HG02759 (cell line): ENCODE results near the gene MCM3AP.
"Not testable (repeated sequence)": the region's sequence is repeated elsewhere in the genome, so short reads cannot be mapped to it uniquely, and the experiment has no call there.

Experiments used
- ATAC-seq: cut with Tn5 transposase; IDR thresholded peaks from one replicate; pipeline ENCODE4 v1.9.1; 2021; ENCODE audit warnings: mild to moderate bottlenecking, moderate library complexity; ENCODE audit not compliant: unreplicated experiment

The MCM3AP gene

GRCh38 chr21:46245213-46245915 lies 40.0 kb downstream of the MCM3AP start:
- no peak for ATAC-seq

GRCh38 chr21:46244602-46245001 lies 40.8 kb downstream of the MCM3AP start:
- ATAC-seq, result no peak

DNA sequence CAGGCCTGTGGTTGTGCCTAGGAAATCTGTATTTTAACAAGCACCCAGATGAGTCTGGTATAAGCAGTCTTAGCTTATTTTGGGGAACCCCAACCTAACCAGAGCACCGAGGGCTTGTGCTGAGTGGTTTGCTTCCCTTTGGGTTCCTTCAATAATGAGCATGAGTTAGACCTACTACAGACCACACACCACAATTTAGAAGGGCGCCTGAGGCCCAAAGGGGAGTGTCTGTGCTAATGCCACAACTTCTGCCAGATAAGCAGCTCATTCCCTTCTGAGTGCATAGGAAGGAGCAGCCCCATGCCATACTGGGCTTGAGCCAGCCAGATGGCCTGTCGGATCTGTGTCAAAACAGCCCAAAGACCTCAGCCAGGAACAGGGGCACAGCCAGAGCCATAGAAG lies 41.5 kb downstream of the MCM3AP start:
- no peak for ATAC-seq

- no peak for ATAC-seq
Measured at GRCh38 chr21:46243325-46243724, 42.1 kb downstream of the MCM3AP start.

DNA sequence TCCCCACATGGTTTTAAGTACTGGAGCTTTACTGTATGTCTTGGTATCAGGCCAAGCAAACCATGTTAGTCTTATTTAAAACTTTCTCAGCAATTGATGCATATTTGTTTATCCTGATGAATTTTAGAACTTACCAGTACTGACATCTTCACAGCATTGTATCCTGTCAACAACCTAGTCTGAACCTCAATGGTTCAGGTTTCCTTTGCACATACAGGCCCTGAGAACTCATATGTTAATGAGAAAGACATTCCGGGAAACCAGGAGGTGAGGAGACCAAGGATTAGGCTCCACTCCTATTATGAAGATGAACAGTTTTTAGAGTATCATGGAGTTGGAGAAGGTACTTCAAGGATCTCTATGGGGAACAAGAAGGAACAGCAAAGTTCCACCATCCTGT lies 43.8 kb downstream of the MCM3AP start:
- not testable (repeated sequence) for ATAC-seq

- no peak for ATAC-seq
Measured at GRCh38 chr21:46239817-46240325, 45.5 kb downstream of the MCM3AP start.

GRCh38 chr21:46237474-46237873 lies 47.9 kb downstream of the MCM3AP start:
- ATAC-seq, result no peak

GRCh38 chr21:46234436-46234950 lies 50.9 kb downstream of the MCM3AP start:
- ATAC-seq, result no peak

DNA sequence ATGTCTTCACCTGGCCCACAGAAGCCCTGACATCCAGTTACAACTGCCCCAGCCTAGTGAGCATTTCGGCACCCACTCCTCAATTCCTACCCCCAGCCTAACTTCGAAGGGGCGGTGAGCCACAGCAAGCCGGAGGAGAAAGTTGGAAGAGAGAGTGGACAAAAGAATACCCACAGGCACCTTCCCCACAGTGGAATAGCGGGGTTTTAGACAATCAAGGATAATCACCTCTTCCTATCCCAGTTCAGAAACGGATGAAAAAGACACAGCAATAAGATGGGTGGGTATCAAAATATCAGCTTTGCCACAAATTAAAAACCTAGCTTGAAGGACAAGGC lies 55.5 kb downstream of the MCM3AP start:
- ATAC-seq, result no peak

- ATAC-seq, result peak; percentile 23
Measured at GRCh38 chr21:46229133-46229922, 56.1 kb downstream of the MCM3AP start.

DNA sequence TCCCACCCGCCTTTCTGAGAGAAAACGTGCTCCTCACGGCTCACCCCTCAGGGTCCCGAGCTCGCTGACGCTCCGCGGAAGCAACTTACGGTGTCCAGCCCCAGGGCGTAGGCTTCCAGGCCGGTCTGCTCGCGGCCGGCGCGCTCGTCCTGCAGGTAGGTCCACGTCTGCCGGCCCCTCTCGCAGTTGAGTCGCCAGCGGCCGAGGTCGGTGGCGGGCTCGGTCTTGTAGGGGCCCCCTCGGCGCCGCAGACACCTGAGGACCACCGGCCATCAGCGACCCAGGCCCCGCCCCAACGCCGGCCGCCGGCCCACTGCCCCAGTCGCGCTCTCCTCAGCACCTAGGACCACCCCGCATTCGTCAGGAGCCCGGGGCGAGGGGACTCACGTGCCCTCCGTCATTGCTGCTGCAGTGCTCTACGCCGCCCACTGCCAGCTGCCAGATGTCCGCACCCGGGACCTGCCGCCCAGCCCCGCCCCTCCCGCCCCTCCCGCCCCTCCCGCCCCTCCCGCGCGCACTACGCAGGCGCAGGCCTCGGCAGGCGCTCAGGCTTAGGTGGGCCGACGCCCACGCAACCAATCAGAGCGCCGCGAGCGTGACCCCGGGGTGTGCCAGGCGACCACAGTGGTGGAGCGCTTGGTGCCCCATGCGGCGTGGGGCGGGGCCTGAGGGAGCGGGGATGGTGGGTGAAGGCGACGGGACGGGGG lies 56.9 kb downstream of the MCM3AP start, which contains the start of gene LSS:
Gene LSS (minus strand): TSS at position 430 of the 707 bp plus-strand sequence. CDS start 29 bp downstream, at position 401.
- peak; percentile 89 for ATAC-seq

GRCh38 chr21:46227811-46228344 lies 57.5 kb downstream of the MCM3AP start:
- ATAC-seq, result no peak

- ATAC-seq, result no peak
Measured at GRCh38 chr21:46226920-46227599, 58.4 kb downstream of the MCM3AP start.

DNA sequence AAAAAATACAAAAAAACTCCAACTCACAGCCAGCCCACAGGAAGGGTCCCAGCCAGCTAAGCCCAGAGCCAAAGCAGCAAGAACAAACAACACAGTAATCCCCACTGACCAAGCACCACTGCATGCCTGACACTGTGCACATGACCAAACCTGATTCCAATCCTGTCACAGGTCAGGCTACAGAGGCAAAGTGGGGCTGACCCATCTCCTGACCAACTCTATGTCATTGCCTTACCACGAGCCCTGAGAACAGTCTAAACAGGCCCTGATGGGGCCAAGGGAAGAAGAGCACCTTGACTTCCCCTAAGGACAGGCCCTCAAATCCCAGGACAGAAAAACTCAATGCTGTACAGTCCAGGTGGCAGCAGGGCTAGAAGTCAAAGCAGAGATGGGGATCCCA lies 59.3 kb downstream of the MCM3AP start:
- no peak for ATAC-seq

GRCh38 chr21:46223661-46224060 lies 61.8 kb downstream of the MCM3AP start:
- not testable (repeated sequence) for ATAC-seq

DNA sequence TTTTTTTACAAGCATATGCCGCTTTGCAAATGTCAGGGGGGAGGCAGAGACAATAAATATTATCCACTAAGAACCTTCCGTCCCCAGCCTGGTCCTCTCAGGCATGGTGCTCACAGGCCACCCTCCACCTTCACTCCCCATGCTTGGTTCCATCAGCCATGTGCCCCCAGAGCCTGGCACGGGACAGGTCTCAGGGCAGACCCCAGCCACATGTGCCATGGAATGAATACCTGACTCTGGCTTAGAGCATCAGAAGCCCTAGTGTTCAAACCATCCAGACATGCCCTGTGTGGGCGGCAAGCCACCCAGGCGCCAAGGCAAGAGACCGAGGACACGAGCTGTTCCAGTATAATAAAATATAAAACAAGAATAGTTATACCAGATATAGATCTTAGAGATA lies 62.2 kb downstream of the MCM3AP start:
- no peak for ATAC-seq

- no peak for ATAC-seq
Measured at GRCh38 chr21:46222436-46223116, 62.8 kb downstream of the MCM3AP start.

GRCh38 chr21:46221664-46222435 lies 63.6 kb downstream of the MCM3AP start:
- ATAC-seq, result no peak

DNA sequence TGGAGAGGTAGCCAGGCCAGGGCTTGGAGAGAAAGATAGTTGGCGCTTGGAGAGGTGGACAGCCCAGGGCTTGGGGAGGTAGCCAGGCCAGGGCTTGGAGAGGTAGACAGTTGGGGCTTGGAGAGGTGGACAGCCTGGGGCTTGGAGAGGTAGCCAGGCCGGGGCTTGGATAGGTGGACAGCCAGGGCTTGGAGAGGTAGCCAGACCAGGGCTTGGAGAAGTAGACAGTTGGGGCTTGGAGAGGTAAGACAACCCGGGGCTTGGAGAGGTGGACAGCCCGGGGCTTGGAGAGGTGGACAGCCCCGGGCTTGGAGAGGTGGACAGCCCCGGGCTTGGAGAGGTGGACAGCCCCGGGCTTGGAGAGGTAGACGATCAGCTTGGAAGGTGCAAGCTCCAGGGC lies 64.6 kb downstream of the MCM3AP start:
- ATAC-seq, result no peak
